ENCODE results near the gene SULT4A1.
"Not testable (repeated sequence)": the region's sequence is repeated elsewhere in the genome, so short reads cannot be mapped to it uniquely, and the experiment has no call there.

The SULT4A1 gene

GRCh38 chr22:43885786-43886185 lies 23.5 kb upstream of the SULT4A1 start:
- DNase-seq, result no peak

- DNase-seq, result no peak
These were observed 23.0 kb upstream of the SULT4A1 start for GRCh38 chr22:43885319-43885671.

GRCh38 chr22:43884600-43885318 lies 22.4 kb upstream of the SULT4A1 start:
- no peak for DNase-seq

- DNase-seq, result no peak
These were observed 21.6 kb upstream of the SULT4A1 start for GRCh38 chr22:43883719-43884415.

- peak; percentile 12 for DNase-seq
These were observed 20.8 kb upstream of the SULT4A1 start for GRCh38 chr22:43883012-43883661.

GRCh38 chr22:43882122-43882767 lies 19.9 kb upstream of the SULT4A1 start:
- DNase-seq, result no peak

GRCh38 chr22:43881091-43882061 lies 19.1 kb upstream of the SULT4A1 start:
- DNase-seq, result no peak

- no peak for DNase-seq
These were observed 18.3 kb upstream of the SULT4A1 start for GRCh38 chr22:43880541-43880991.

GRCh38 chr22:43879901-43880540 lies 17.7 kb upstream of the SULT4A1 start:
- no peak for DNase-seq

GRCh38 chr22:43878831-43879550 lies 16.7 kb upstream of the SULT4A1 start:
- no peak for DNase-seq

- DNase-seq, result no peak
These were observed 15.9 kb upstream of the SULT4A1 start for GRCh38 chr22:43878079-43878795.

- no peak for DNase-seq
These were observed 14.7 kb upstream of the SULT4A1 start for GRCh38 chr22:43876866-43877509.

GRCh38 chr22:43869799-43870198 lies 7.5 kb upstream of the SULT4A1 start:
- no peak for DNase-seq

GRCh38 chr22:43869001-43869400 lies 6.7 kb upstream of the SULT4A1 start:
- DNase-seq, result not testable (repeated sequence)

GRCh38 chr22:43867839-43868635 lies 5.7 kb upstream of the SULT4A1 start:
- no peak for DNase-seq

GRCh38 chr22:43862882-43863202 lies 529 bp upstream of the SULT4A1 start:
- no peak for DNase-seq

GRCh38 chr22:43861529-43861928 lies 784 bp downstream of the SULT4A1 start:
- DNase-seq, result no peak

GRCh38 chr22:43860831-43861230 lies 1.5 kb downstream of the SULT4A1 start:
- DNase-seq, result no peak

- no peak for DNase-seq
These were observed 2.2 kb downstream of the SULT4A1 start for GRCh38 chr22:43860126-43860525.

All from activated effector memory CD4-positive, alpha-beta T cell treated with Interleukin-2 at 50 U/mL for 16 hours (primary cell).